Vagina (tissue), 2 donors: Measurements from ENCODE around the gene SGCD.

Experiments
- CTCF ChIP-seq, 3 experiments: fragments of 450-650 bp in 2 of 3; fragments of 200-600 bp in 1 of 3; sonication (generic) in 1 of 3; IDR thresholded peaks; one replicate each; pipeline ENCODE4 v1.5.1; 2017 to 2019; ENCODE audit warnings: antibody characterized with exemption in 3 of 3, mild to moderate bottlenecking in 2 of 3, moderate library complexity in 2 of 3
- POLR2A ChIP-seq, 2 donors: fragments of 450-650 bp; IDR thresholded peaks; one replicate each; pipeline ENCODE4 v1.6.1; 2017; ENCODE audit warnings: antibody characterized with exemption in 2 of 2, mild to moderate bottlenecking in 2 of 2, moderate library complexity in 2 of 2
- POLR2AphosphoS5 ChIP-seq, 2 donors: sonication (generic); formaldehyde crosslinking; IDR thresholded peaks; one replicate each; pipeline ENCODE4 v1.9.0; 2017; ENCODE audit warnings: antibody characterized with exemption in 2 of 2, mild to moderate bottlenecking in 2 of 2, low read depth in 1 of 2; ENCODE audit not compliant: insufficient read depth in 1 of 2

- TF ChIP-seq CTCF (IDR thresholded peaks at IDR 0.05) (no peak), POLR2A (IDR thresholded peaks at IDR 0.05) (no peak), POLR2AphosphoS5 (IDR thresholded peaks at IDR 0.05; ENCODE audit: insufficient read depth in 1 of 2, low read depth in 1 of 2) (no peak)
Observed at GRCh38 chr5:156526081-156526925, 199.3 kb downstream of the SGCD start.
